Muscle layer of colon (tissue), 2 donors: Measurements from ENCODE around the gene COG8.
"Not testable (repeated sequence)": the region's sequence is repeated elsewhere in the genome, so short reads cannot be mapped to it uniquely, and the experiment has no call there.

Experiments
- H3K27ac ChIP-seq: one replicate; pipeline ENCODE4 v1.7.0; 2013; ENCODE audit warnings: low read depth, mild to moderate bottlenecking, low read length, moderate library complexity
- H3K27me3 ChIP-seq, 2 donors: one replicate each; pipeline ENCODE4 v1.7.0; 2013; ENCODE audit warnings: low read length in 2 of 2, mild to moderate bottlenecking in 2 of 2; ENCODE audit not compliant: insufficient read depth in 2 of 2, control insufficient read depth in 1 of 2
- H3K36me3 ChIP-seq: one replicate; pipeline ENCODE4 v1.7.0; 2013; ENCODE audit warnings: mild to moderate bottlenecking, low read length; ENCODE audit not compliant: insufficient read depth
- H3K4me1 ChIP-seq: one replicate; pipeline ENCODE4 v1.7.0; 2013; ENCODE audit warnings: mild to moderate bottlenecking, low read length; ENCODE audit not compliant: insufficient read depth
- H3K4me3 ChIP-seq, 2 donors: one replicate each; pipeline ENCODE4 v1.7.0; 2013; ENCODE audit warnings: low read length in 2 of 2, low read depth in 1 of 2, mild to moderate bottlenecking in 1 of 2, moderate library complexity in 1 of 2
- H3K9ac ChIP-seq: one replicate; pipeline ENCODE4 v1.7.0; 2013; ENCODE audit warnings: low read length
- H3K9me3 ChIP-seq: one replicate; pipeline ENCODE4 v1.7.0; 2013; ENCODE audit warnings: mild to moderate bottlenecking, low read length
- donor health status: abdominal sarcoma.
- donor health status: Adenocarcinoma of cecum.

Gene COG8

DNA sequence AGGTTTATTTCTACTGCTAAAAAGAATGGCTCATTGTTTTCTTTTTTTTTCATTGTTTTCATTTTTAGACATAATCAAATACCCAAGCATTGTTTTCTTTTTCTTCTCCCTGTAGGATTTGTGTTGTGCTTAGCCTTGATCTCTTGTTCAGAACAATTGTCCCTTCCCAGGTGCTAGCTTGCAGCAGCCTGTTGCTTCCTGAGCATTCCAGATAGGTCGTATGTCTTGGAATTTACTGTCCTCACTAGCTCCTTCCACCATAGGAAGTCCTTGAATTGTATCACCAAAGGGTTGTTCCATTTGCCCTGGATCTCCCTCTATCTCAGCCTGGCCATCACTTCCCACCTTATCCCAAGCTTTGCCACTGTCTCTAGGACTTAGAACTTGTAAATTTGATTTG, 38.2 kb downstream of the COG8 start:
- no peak overlapping the region for H3K27ac ChIP-seq

DNA sequence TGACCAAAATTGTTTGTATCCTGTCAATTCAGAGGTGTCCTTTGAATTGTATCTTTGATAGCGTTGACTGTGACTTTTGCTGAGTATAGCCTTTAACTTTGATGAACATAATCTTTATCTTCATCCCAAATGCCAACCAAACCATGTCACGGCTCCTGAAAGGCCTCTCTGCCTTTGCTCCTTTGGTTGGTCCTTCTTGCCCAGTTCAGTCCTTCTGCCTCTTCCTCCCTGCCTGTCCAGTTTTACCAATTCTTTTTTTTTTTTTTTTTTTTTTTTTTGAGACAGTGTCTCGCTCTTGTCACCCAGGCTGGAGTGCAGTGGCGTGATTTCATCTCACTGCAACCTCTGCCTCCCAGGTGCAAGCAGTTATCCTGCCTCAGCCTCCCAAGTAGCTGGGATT, 41.1 kb downstream of the COG8 start:
- Histone ChIP-seq H3K9ac (no peak overlapping the region), H3K4me1 (no peaks in the 10 kb centered on the region), H3K9me3 (no peaks in the 10 kb centered on the region), H3K36me3 (peaks cover 28% of the 10 kb centered on the region), H3K27me3 (no peaks in the 10 kb centered on the region), H3K27ac (no peak overlapping the region), H3K4me3 (no peak overlapping the region)

More for the DNA sequence above, 38.2 kb downstream of the COG8 start:
- Histone ChIP-seq H3K9ac (no peak overlapping the region), H3K4me3 (no peak overlapping the region), H3K4me1 (no peaks in the 10 kb centered on the region), H3K27me3 (no peaks in the 10 kb centered on the region), H3K9me3 (no peaks in the 10 kb centered on the region), H3K36me3 (peaks cover 30% of the 10 kb centered on the region)

DNA sequence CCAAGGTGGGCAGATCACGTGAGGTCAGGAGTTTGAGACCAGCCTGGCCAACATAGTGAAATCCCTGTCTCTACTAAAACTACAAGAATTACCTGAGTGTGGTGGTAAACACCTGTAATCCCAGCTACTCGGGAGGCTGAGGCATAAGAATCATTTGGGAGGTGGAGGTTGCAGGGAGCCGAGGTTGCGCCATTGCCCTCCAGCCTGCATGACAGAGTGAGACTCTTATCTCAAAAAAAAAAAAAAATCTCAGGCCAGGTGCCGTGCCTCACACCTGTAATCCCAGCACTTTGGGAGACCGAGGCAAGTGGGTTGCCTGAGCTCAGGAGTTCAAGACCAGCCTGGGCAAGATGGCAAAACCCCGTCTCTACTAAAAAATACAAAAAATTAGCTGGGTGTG, 42.6 kb downstream of the COG8 start:
- H3K36me3 ChIP-seq, result peaks cover 23% of the 10 kb centered on the region
- not testable (repeated sequence) for H3K4me1 ChIP-seq, H3K27me3 ChIP-seq, H3K9ac ChIP-seq, H3K9me3 ChIP-seq, H3K4me3 ChIP-seq, H3K27ac ChIP-seq

DNA sequence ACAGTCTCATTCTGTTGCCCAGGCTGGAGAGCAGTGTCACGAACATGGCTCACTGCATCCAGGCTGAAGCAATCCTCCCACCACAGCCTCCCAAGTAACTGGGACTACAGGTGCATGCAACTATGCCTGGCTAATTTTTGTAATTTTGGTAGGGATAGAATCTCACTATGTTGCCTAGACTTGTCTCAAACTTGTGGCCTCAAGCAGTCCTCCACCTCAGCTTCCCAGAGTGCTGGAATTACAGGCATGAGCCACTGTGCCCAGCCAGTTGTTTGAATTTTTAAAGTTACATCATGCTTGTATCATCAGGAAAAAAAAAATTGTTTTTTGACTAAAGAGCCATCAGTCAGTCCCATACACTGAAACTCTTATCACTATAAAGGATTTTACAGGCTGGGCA, 45.3 kb downstream of the COG8 start:
- no peaks in the 10 kb centered on the region for H3K4me1 ChIP-seq
- no peak overlapping the region for H3K4me3 ChIP-seq
- H3K9me3 ChIP-seq, result no peaks in the 10 kb centered on the region
- H3K36me3 ChIP-seq, result no peaks in the 10 kb centered on the region
- H3K9ac ChIP-seq, result no peak overlapping the region
- no peaks in the 10 kb centered on the region for H3K27me3 ChIP-seq
- no peak overlapping the region for H3K27ac ChIP-seq

DNA sequence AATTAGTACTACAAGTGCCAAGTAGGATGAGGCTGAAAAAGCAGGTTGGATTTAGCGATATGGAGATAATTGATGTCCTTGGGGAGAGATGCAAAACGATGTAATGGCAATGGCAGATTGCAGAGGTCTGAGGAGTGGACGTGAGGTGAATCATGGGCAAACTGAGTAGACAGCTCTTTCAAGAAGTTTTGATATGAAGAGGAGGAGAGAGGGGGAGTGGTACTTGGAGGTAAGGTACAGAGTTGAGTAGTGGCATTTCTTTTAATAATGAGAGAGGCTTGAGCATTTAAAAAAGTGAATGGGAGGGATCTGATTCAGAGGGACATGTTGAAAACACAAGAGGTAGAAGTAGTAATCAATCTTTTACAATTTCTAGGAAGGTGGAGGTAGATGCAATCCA, 46.0 kb downstream of the COG8 start:
- no peak overlapping the region for H3K9ac ChIP-seq
- no peaks in the 10 kb centered on the region for H3K4me1 ChIP-seq
- H3K4me3 ChIP-seq, result no peak overlapping the region
- H3K36me3 ChIP-seq, result no peaks in the 10 kb centered on the region
- H3K27ac ChIP-seq, result no peak overlapping the region
- no peaks in the 10 kb centered on the region for H3K27me3 ChIP-seq
- H3K9me3 ChIP-seq, result no peaks in the 10 kb centered on the region

DNA sequence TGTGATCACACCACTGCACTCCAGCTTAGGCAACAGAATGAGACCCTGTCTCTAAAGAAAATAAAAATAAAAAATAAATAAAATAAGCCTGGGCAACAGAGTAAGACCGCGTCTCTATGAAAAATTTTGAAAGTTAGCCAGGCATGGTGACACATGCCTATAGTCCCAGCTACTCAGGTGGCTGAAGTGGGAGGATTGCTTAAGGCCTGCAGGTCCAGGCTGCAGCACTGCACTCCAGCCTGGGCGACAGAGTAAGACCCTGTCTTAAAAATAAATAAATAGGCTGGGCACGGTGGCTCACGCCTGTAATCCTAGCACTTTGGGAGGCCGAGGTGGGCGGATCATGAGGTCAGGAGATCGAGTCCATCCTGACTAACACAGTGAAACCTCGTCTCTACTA, 47.7 kb downstream of the COG8 start:
- H3K27ac ChIP-seq, H3K4me3 ChIP-seq, H3K27me3 ChIP-seq, H3K9ac ChIP-seq, H3K9me3 ChIP-seq, H3K4me1 ChIP-seq, H3K36me3 ChIP-seq: not testable (repeated sequence)

DNA sequence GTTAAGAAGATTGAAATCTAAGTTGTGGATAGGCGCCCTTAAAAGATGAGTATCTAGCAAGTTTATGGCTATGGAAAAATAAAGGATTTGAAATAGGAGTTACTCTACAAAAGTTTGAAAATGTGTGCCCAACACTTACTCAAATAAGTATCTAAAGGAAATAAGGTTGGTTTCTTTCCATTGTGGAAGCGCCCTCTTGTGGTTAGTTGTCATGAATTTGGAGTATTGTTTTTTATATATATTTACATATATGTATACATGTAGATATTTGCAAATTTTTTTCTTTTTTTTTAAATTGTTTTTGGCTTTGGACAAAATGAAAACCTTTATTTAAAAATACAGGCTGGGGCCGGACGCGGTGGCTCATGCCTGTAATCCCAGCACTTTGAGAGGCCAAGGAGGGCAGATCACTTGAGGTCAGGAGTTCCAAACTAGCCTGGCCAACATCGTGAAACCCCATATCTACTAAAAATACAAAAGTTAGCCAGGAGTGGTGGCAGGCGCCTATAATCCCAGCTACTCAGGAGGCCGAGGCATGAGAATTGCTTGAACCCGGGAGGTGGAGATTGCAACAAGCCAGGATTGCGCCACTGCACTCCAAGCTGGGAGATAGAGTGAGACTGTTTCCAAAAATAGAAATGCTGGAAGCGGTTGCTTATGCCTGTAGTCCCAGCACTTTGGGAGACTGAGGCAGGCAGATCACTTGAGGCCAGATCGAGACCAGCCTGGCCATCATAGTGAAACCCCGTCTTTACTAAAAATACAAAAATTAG, 52.2 kb downstream of the COG8 start:
- Histone ChIP-seq H3K4me1 (no peaks in the 10 kb centered on the region), H3K9me3 (no peaks in the 10 kb centered on the region), H3K27ac (no peak overlapping the region), H3K27me3 (no peaks in the 10 kb centered on the region), H3K4me3 (no peak overlapping the region), H3K9ac (no peak overlapping the region), H3K36me3 (peaks cover 5% of the 10 kb centered on the region)

DNA sequence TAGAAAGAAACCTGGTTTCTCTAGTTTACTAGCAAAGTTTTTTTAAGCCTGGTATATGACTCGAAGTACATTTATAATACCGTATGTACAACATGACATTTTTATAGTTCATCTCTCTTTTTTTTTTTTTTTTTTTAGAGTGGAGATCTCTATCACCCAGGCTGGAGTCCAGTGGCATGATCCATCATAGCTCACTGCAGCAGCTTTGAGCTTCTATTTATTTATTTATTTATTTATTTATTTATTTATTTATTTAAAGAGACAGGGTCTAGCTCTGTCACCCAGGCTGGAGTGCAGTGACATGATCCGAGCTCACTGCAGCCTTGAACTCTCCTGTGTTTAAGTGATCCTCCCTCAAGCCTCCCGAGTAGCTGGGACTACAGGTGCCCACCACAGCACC, 54.1 kb downstream of the COG8 start:
- Histone ChIP-seq H3K4me1 (no peaks in the 10 kb centered on the region), H3K9ac (no peak overlapping the region), H3K27me3 (no peaks in the 10 kb centered on the region), H3K9me3 (no peaks in the 10 kb centered on the region), H3K27ac (no peak overlapping the region), H3K36me3 (peaks cover 5% of the 10 kb centered on the region), H3K4me3 (no peak overlapping the region)

DNA sequence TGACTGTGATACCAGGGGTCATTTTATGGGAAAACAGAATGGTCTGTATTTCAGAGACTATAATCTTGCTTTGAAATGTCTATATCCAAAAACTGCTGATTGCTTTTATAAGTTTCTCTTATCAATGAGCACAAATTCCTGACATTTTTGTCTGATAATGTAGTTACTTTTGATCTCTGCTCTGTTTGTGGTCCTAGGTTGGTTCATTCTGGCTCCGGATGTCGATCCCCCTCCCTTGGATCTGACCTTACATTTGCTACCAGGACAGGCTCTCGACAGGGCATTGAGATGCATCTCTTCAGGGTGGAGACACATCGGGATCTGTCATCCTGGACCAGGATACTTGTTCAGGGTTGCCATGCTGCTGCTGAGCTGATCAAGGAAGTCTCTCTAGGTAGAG, 55.5 kb downstream of the COG8 start:
- H3K4me1 ChIP-seq, result no peaks in the 10 kb centered on the region
- H3K27ac ChIP-seq, result no peak overlapping the region
- H3K4me3 ChIP-seq, result no peak overlapping the region
- no peak overlapping the region for H3K9ac ChIP-seq
- no peaks in the 10 kb centered on the region for H3K27me3 ChIP-seq
- H3K9me3 ChIP-seq, result no peaks in the 10 kb centered on the region
- peaks cover 5% of the 10 kb centered on the region for H3K36me3 ChIP-seq

DNA sequence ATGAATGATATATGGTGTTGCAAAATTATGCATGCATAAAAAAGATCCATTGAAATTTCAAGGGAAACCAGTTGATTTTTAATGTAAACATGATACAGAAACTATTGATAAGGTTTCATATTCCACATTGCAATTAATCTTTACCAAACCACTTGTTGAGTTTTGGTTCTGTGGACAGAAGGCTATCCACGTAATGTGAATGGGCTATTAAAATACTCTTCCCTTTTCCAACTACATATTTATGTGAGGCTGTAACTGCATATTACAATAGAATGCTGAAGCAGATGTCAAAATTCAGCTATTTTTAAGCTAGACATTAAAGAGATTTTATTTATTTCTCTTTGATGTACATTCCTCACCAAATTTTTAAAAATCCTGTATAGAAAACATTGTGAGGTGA, 62.0 kb downstream of the COG8 start:
- no peak overlapping the region for H3K4me3 ChIP-seq
- no peak overlapping the region for H3K27ac ChIP-seq
- no peaks in the 10 kb centered on the region for H3K27me3 ChIP-seq
- no peaks in the 10 kb centered on the region for H3K9me3 ChIP-seq
- H3K36me3 ChIP-seq, result peaks cover 8% of the 10 kb centered on the region
- peaks cover 24% of the 10 kb centered on the region for H3K4me1 ChIP-seq
- H3K9ac ChIP-seq, result no peak overlapping the region
